GM19397 (cell line): ENCODE data around the gene STAT4.

Source experiments
- ATAC-seq: cut with Tn5 transposase; IDR thresholded peaks from one replicate; pipeline ENCODE4 v1.9.1; 2021; ENCODE audit warnings: mild to moderate bottlenecking, moderate library complexity; ENCODE audit not compliant: unreplicated experiment

Gene STAT4

GRCh38 chr2:191149391-191149790, 1.4 kb downstream of the STAT4 start:
- no peak for ATAC-seq

DNA sequence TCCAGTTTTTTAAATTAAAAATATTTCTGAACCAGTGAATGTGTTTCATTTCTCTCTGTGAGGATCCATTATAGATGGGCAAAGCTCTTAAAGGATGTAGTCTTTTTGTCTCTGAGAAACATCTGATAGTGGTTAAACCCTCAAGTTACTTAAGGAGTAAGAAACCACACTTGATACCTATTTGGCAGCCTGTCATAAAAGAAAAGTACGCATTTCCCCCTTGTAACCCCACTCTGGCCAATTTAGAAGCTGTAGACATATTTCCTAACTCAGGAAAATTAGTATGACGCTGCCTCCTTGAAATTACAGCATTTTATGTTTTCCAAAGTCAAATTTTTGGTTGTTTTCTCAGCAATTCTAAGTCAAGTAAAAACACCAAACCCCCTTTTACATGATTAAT, 2.0 kb downstream of the STAT4 start:
- ATAC-seq: no peak

DNA sequence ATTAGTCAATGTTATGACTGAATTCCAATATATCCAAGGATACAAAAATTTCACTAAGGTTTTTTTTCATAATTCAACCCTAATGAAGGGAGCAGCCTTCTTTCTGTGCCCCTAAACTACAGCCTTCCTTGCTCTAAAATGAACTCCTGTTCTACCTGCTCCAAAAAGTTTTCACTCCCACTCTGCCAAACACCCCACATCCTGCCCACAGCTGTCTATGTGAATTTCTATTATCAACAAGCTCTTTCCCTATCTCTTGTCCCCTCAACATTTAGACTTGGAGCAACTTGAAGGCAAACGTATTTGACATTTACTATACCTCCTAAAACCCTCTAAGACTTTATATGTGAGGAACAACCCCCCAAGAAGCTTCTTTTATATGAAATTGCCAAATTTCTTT, 2.5 kb downstream of the STAT4 start:
- ATAC-seq: no peak

GRCh38 chr2:191145769-191146471, 4.9 kb downstream of the STAT4 start:
- no peak for ATAC-seq

GRCh38 chr2:191144217-191144616, 6.6 kb downstream of the STAT4 start:
- ATAC-seq: no peak

- ATAC-seq: no peak
Observed at GRCh38 chr2:191143791-191144190, 7.0 kb downstream of the STAT4 start.

DNA sequence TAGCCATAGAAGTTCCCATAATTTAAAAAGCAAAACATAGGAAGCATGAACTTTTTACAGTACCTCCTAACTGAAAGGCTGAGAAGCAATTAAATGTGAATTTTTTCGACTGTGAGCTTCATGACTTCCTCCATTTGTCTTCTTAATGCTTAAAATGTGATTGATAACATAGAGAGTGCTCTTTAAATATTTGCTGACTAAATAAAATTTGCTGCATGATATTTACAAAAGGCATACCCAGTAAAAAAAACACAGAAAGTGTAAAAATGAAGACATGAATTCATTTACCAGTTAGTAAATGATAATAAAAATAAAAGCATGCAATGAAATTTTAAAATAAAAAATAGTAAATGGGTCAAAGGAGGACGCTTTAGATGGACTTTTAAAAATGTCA, 21.9 kb downstream of the STAT4 start:
- no peak for ATAC-seq

- no peak for ATAC-seq
Observed at GRCh38 chr2:191128172-191128910, 22.5 kb downstream of the STAT4 start.

DNA sequence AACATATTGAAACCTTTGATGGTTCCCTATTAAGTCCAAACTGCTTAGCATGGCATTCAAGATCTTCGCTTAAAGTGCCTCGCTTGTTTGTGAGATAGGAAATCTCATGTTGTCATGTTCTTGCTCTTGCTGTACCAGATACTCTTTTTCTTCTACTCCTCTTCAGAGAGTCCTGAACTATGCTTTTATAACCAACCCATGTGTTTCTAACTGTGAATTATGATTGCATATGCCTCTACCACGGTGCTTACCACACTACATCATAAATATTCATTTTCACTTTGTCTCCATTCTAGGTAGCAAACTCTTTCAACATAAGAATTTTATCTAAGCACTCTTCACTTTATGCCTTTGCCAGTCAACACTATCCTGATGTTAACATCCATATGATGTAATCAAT, 23.6 kb downstream of the STAT4 start:
- no peak for ATAC-seq

DNA sequence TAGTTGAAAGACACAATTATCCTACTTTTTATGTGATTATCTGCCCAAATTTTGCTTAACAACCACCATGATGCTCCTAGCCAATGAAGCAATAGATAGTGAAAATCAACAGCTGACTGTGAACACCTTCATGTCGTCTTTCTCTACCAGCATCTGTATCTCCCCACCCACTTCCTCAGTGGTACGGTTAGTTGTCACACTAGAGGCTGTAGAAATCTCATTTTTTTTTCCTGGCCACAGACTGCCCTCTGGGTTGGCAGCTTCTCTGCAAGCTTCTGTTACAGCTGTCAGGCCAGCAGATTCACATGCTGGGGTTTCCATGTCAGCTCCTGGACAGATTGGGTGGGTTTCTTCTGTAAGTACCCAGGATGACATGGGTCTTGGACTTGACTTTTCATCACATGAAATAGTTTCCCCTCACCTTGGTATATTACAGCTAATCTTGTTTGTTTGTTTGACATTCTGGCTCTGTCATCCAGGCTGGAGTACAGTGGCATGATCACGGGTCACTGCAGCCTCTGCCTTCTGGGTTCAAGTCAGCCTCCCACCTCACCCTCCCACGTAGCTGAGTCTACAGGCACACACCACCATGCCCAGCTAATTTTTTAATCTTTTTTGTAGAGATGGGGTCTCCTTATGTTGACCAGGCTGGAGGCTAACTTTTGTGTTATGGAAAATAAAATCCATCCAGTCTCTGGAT, 24.3 kb downstream of the STAT4 start:
- ATAC-seq: no peak

DNA sequence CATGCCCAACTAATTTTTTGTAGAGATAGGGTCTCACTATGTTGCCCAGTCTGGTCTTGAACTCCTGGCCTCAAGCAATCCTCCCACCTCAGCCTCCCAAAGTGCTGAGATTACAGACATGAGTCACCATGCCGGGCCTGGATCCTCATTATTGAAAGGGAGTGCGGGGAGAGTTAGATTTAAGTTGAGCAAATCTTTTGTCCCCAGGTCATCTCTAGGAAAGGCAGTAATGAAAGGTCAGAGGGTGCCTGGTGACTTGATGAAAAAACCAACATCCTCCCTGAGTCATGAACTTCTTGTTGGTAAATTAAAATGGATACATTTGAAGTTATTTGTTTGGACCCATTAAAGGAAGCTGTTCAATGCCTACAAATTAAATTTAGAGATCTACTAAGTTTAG, 25.1 kb downstream of the STAT4 start:
- ATAC-seq: no peak

GRCh38 chr2:191122638-191123294, 28.0 kb downstream of the STAT4 start:
- no peak for ATAC-seq

DNA sequence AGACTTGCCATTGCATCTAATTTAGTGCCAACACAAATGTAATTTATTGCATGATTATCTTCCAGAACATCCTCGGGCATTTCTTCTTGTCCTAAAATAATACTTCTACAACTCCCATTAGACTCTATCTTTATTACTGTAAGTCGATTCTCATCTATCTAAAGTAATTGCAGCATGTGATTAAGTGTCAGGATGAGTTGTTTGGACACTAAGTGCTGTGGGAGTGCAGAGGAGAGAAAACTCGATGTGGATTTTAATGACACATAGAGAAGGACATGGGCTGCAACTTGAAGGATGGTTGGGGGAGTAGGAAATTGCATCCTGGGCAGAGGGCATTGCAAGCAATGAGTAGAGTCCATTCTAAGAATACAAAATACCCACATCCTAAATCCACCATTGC, 33.5 kb downstream of the STAT4 start:
- ATAC-seq: no peak

GRCh38 chr2:191115804-191116203, 35.0 kb downstream of the STAT4 start:
- ATAC-seq: no peak

DNA sequence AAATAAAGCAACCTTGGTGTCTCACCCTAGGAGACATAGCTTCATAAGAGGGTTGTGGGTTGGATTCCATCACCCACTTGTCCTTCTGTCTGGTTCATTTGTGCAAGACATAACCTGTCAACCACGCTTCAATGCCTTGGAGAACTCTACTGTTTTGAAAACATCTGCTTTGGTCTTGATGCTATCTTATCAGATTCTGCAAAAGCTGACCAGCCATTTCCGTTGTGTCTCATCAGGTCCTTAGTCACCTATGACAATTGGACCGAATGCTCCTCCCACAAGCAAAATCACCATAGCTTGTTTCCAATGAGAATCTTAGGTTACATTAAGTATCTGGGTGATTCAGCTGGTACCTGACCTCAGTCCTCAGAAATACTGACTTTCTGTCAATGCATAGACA, 35.4 kb downstream of the STAT4 start:
- ATAC-seq: no peak

DNA sequence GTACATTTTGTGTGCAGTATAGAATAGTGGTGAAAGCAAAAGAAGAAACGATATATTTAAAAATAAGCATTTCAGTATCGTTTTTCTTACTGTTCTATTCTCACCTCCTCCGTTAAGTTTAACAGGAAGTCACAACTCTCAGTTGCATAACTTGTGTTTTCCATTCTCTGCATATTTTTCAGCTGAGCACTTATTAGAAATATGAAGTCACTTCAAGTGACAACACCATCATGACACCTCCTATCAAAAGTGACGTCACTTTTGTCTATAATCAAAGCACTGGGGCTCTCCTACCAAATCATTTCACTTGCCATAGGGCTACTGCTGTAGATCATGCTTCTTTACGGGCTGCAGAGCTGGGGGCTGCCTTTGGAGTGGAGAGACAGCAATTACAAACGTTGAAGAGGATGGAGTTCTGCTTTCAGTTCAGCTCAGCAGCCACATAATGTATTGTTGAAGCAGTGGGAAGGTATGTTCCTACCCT, 36.3 kb downstream of the STAT4 start:
- peak; percentile 67 for ATAC-seq

DNA sequence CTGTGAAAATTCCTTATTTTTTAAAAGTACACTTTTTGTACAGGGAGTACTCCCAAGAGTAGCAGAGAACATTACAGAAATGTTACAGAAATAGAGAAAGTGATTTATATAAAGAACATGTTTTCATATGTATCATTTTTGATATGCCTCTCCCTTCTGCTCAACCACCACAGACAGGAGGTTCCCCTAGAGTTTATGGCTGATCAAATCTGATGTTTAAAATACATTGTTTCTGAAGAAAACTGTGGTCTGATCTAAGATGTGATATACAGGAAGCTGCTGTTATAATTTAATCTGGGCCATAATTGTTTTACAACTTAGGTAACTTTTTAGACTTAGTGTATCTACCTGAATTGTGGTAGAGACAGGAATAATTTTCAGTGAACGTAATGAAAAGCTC, 37.0 kb downstream of the STAT4 start:
- no peak for ATAC-seq

- ATAC-seq: no peak
Observed at GRCh38 chr2:191112448-191112901, 38.3 kb downstream of the STAT4 start.

- ATAC-seq: no peak
Observed at GRCh38 chr2:191109888-191110287, 40.9 kb downstream of the STAT4 start.

- ATAC-seq: no peak
Observed at GRCh38 chr2:191108331-191108730, 42.5 kb downstream of the STAT4 start.

DNA sequence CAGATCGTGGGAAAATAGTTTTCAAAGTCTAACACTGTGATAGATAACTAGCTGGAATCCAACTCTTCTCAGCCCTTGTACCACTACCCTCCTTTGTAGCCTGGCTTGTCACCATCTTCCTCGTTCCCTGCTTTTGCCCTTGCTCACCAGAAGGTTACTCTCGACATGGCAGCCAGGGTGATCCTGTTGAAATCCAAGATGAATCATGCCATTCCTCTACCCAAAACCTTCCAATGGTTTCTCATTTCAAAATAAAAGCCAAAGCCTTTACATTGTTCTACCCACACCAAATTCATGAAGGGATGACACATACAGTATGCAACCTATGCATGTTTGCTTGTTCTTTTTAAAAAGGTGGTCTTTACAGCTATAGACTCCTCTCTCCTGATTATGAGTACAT, 45.7 kb downstream of the STAT4 start:
- no peak for ATAC-seq
